IPS DF 4.7 (cell line): Measurements from ENCODE around the gene EYA2.

Source experiments
- DNase-seq: peaks from one replicate; pipeline ENCODE4 v3.0.0-alpha.2; 2013; ENCODE audit warnings: low spot score; ENCODE audit errors: extremely low read depth

Gene EYA2

DNA sequence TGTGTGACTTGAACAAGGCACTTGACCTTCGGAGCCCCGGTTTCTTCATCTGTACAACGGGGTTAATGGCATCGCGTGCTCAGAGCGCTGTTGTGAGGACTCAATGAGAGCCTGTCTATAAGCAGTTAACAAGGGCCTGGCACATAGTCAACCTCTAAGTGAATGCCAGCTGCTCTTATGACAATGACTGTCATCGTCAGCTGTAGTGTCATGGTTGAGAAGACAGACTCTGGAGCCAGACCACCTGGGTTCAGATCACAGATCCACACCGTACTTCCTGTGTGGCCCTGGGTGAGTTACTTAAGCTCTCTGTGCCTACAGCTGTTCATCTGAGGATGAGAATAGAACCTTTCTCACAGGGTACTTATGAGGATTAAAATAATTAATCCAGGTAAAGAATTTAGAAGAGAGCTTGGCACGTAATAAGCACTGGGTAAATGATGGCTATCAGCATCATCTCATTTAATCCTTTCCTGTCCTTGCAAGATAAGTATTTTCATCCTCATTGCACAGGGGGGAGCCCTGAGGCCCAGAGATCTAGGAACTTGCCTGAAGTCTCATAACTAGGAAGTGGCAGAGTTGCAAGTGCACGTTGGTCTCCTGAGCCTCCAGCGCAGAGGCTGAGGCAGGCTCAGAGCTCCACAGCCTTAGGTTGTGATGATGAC, 105.3 kb downstream of the EYA2 start:
- no peak for DNase-seq

GRCh38 chr20:47003223-47003622, 108.6 kb downstream of the EYA2 start:
- no peak for DNase-seq

DNA sequence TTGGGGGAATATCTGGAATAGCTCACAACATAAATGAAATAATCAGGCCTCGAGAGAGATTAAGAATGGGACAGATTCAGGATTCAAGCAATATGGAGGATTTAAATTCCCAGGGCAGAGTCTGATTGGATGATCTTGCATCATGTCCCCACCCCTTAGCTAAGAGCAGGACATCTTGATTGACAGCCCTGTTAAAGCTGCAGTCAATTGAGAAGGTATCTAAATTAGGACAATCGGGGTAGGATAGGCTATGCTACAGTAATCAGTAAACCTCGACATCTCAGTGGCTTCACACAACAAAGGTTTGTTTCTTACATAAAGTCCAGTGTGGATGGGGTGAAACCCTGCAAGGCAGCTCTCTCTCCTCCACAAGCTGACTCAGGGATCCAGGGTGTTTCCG, 109.5 kb downstream of the EYA2 start:
- DNase-seq: no peak

DNA sequence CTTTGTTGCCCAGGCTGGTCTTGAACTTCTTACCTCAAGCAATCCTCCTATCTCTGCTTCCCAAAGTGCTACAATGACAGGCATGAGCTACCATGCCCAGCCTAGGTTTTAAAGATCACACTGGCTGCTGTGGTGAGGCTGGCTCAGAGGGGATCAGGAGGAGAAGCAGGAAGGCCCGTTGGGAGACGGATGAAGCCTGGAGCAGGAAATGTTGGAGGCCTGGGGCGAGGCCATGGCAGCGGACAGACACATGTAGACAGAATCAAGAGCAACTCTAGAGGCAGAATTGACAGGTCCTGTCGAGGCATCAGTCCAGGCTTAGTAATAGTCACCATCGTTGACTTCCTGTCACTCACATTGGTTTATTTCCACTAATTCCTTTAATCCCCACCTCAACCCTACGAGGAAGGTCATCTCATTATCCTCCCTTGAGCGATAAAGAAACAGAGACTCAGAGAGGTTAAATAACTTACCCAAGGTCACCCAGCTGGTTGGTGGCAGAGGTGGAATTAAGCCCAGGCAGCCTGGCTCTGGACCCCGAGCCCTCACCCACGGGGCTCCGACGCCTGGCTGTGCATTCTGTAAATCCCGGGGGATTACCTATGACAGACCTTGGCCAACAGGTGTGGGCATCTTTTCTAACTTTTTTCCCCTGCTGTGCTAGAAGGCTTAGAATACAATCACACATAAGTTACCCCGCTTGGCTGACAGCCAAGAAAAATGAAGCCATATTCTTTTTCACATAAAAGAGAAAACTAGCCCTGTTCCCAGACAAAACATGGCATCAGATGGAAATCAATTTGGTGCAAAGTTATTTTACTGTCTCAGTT, 113.4 kb downstream of the EYA2 start:
- no peak for DNase-seq

DNA sequence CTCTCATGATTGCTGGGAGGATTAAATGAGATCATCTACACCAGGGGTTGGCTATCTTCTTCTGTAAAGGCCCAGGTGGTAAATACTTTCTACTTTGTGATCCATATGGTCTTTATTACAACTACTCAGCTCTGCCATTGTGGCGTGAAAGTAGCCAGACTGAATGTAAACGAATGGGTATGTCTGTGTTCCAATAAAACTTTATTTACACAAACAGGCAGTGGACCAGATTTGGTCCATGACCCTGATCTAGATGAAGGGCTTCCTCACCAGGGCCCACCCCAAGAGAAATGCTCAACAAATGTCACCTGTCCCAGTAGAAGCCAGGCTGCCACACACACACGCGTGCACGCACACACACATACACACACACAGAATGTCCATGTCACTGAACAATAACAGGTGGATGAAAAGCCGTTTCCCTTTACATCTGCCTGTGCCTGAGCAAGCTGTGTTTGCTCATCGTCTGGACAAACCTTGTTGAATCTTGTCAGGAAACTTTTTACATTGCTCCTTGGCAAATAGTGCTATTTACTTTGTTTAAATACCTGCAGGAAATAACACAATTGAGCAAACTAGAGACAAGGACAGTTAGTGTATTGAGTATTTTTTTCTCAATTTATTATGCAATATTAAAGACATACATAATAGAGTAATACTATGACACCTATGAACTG, 114.3 kb downstream of the EYA2 start:
- no peak for DNase-seq

DNA sequence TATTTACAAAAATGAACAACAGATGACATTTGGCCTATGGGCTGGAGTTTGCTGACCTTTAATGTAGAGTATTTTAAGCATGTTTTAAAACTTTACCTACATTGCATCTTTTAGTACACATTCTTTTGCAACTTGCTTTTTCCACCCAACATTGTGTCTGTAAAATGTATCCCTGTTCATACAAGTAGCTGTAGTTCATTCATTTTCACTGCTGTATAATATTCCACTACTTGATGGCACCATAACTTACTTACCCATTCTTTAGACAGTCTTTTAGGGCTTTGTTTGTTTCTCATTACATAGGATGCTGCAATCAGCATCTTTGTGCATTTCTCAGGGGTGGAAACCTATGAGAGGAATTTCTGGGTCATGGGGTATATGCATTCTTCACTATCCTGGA, 115.1 kb downstream of the EYA2 start:
- DNase-seq: no peak

GRCh38 chr20:47011984-47012383, 117.3 kb downstream of the EYA2 start:
- DNase-seq: no peak

DNA sequence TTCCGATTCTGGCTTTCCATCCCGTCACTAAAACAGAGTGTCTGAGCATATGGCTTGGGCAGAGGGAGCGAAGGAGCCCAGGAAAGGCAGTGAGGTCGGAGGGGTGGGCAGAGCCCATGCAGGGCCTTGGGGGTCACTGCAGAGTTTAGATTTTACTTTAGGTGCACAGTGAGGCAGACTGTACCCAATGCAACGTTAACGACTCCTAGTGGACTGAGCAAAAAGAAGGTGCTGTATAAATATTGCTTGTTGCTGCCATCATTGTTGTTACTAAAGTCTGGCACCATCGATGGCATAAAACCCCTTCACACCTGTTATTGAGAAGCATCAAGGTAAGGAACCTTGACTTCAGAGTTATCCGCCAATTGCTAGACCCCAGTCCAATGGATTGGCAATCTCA, 119.0 kb downstream of the EYA2 start:
- DNase-seq: no peak

GRCh38 chr20:47016068-47016664, 121.5 kb downstream of the EYA2 start:
- no peak for DNase-seq

GRCh38 chr20:47018381-47018780, 123.7 kb downstream of the EYA2 start:
- no peak for DNase-seq

GRCh38 chr20:47019121-47019824, 124.6 kb downstream of the EYA2 start:
- DNase-seq: no peak

DNA sequence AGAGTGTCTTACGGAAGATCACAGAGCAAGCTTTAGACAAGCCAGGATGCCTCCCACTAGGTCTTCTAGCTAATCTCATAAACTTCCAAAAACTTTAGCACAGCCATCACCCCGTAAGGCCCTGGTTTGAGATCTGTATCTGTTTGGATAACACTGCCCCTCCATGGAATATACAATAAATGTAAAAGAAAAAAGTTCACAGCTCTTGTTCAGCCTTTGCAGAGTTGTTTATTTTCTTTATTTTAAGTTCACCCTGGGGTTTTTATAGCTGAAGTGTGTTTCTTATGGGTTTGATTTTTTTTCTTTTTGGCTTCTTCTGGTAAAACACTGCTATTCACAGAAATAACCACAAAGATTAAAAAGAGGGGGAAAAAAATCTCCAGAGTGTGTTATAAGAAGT, 125.6 kb downstream of the EYA2 start:
- DNase-seq: no peak

- DNase-seq: no peak
Measured at GRCh38 chr20:47021850-47022249, 127.2 kb downstream of the EYA2 start.

DNA sequence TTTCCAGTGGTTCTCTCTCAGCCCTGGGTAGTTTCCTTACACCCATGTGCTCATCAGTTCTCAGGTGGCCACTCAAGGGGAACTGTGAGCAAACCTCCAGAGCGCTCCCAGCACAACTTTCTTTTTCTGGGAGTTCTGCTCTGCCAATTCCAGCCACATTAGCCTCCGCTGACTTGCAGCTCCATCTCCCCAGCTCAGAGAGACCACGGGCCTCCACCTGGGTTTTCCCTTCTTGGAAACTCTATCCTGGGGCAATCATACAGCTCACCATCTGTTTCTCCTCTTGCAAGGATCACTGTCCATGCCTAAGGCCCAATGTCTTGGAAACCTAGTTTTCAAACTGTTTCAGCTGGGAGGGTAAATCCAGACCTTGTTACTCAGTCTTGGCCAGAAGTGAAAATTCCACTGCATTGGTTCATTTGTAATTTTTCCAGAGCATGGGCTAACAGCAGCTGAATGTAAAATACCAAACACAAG, 129.9 kb downstream of the EYA2 start:
- no peak for DNase-seq

DNA sequence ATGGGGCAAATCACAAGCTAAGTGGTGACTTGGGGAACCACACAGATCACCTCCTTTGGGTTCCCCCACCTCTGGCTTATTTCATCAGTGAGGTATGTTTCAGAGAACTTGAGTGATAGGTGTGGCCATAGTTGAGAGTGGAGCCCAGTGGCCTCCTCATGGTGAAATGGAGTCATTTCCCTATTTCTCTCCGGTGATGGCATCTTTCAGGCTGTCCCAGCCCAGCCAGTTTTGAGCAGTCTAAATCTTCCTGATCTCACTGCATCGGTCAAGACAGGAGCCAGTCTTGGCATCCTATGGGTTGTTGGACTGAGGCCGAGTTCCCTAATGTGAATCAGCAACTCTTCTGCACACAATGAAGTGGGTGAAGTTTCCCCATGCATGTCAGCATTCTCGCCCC, 132.4 kb downstream of the EYA2 start:
- no peak for DNase-seq

- DNase-seq: no peak
Measured at GRCh38 chr20:47027456-47027855, 132.8 kb downstream of the EYA2 start.

GRCh38 chr20:47028487-47028886, 133.8 kb downstream of the EYA2 start:
- DNase-seq: no peak

DNA sequence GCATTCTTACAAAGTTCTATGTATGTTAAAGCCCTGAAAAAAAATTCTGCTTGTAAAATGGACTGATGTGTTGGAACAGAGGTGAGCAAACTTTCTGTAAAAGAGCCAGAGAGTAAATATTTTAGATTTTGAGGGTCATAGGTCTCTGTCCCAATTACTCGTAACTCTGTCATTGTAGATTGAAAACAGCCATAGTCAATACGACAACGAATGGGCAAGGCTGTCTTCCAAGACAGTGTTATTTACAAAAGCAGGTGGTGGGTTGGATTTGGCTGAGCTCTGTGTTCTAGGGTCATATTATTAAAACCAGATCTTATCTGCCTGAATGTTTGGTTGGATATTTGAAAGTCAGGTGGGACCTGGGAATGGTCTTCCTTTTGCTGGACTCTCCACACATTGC, 135.2 kb downstream of the EYA2 start:
- no peak for DNase-seq

DNA sequence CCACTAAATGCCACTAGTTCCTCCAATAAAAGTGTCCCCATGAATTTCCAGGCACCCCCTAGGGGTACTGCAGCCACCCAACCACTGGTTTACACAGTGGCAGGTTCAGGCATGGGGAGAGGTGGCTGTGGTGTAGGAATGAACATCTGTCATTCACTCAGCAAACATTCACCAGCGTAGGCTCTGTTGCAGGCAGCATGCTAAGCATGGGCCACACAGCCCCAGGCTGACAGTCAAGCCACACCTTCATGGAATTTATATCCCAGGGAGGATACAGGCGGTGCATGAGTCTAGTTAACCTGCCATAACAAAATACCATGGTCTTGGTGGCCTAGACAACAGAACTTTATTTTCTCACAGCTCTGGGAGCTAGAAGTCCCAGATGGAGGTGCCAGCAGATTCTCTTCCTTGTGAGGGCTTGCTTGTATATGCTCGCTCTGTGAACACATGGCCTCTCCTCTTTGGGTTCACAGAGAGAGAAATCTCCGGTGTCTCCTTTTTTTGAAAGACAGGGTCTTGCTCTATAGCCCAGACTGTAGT, 135.7 kb downstream of the EYA2 start:
- DNase-seq: no peak

- DNase-seq: no peak
Measured at GRCh38 chr20:47031004-47031403, 136.4 kb downstream of the EYA2 start.

- DNase-seq: no peak
Measured at GRCh38 chr20:47031821-47032220, 137.2 kb downstream of the EYA2 start.
